OCI-LY1 (cell line): ENCODE results near the gene TMEM37.

Experiments used
- EZH2 ChIP-seq: fragments of 200-600 bp; sonication (generic), shearing (Covaris generic); IDR thresholded peaks from 2 replicates; pipeline ENCODE4 v1.8.0; 2017; ENCODE audit warnings: borderline replicate concordance, mixed run types, mild to moderate bottlenecking, antibody characterized with exemption, low read length, moderate library complexity, mixed read lengths
- TF ChIP-seq, protein P1 (sequence below): fragments of 200-600 bp; sonication (generic), shearing (Covaris generic); IDR thresholded peaks from 2 replicates; pipeline ENCODE4 v1.5.1; 2017; ENCODE audit warnings: mild to moderate bottlenecking, antibody characterized with exemption, low read length, moderate library complexity, mixed read lengths

DNA sequence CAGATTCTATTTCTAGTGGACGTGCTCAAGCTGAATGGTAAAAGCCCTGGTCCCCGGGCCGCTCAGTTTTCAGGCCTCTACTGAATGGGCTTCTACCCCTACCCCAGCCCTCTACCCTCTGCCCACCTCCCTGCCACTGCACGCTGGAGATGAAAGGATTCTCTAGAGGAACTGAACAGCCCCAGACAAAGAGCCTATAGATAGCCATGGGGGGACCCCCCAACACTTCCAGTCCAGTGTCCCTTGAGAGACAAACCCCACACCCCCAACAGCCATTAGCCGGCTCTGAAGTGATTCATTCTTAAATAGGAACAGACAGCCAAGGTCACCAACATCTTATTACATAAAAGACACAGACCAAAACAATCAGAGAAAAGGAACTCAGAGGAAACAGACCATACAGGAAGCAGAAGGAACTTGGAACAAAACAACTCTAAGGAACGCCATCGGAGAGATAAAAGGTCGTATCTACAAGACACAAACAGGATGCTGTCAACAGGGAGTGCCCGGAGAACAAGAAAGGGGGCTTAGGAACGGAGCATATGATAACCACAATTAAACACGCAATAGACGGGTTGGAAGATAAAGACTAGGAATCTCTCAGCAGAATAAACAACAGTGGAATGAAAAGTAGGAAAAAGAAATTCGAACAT is 23.5 kb downstream of the TMEM37 start:
- TF ChIP-seq EZH2 = no peak
- TF ChIP-seq, protein P1, sequence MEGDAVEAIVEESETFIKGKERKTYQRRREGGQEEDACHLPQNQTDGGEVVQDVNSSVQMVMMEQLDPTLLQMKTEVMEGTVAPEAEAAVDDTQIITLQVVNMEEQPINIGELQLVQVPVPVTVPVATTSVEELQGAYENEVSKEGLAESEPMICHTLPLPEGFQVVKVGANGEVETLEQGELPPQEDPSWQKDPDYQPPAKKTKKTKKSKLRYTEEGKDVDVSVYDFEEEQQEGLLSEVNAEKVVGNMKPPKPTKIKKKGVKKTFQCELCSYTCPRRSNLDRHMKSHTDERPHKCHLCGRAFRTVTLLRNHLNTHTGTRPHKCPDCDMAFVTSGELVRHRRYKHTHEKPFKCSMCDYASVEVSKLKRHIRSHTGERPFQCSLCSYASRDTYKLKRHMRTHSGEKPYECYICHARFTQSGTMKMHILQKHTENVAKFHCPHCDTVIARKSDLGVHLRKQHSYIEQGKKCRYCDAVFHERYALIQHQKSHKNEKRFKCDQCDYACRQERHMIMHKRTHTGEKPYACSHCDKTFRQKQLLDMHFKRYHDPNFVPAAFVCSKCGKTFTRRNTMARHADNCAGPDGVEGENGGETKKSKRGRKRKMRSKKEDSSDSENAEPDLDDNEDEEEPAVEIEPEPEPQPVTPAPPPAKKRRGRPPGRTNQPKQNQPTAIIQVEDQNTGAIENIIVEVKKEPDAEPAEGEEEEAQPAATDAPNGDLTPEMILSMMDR = no peak
